Measurements from ENCODE around the gene RGR.

RGR gene

GRCh38 chr10:84298057-84298456 lies 53.2 kb downstream of the RGR start:
- TF ChIP-seq CTCF (conservative IDR thresholded peaks at IDR 0.05; ENCODE audit: low read depth, low read length), result no peak
- no peak overlapping the region for H3K4me3 ChIP-seq (ENCODE audit: low read depth, low read length)
- no peak for DNase-seq (ENCODE audit: low read depth)

GRCh38 chr10:84302223-84302622 lies 57.4 kb downstream of the RGR start:
- TF ChIP-seq CTCF (conservative IDR thresholded peaks at IDR 0.05; ENCODE audit: low read depth, low read length), result no peak
- DNase-seq (ENCODE audit: low read depth), result no peak
- H3K4me3 ChIP-seq (ENCODE audit: low read depth, low read length), result no peak overlapping the region

GRCh38 chr10:84306751-84307384 lies 62.0 kb downstream of the RGR start:
- H3K4me3 ChIP-seq (ENCODE audit: low read depth, low read length), result no peak overlapping the region
- DNase-seq (ENCODE audit: low read depth), result no peak
- TF ChIP-seq CTCF (conservative IDR thresholded peaks at IDR 0.05; ENCODE audit: low read depth, low read length), result no peak

GRCh38 chr10:84308021-84308420 lies 63.2 kb downstream of the RGR start:
- TF ChIP-seq CTCF (conservative IDR thresholded peaks at IDR 0.05; ENCODE audit: low read depth, low read length), result no peak
- DNase-seq (ENCODE audit: low read depth), result no peak
- no peak overlapping the region for H3K4me3 ChIP-seq (ENCODE audit: low read depth, low read length)

GRCh38 chr10:84308481-84309304 lies 63.8 kb downstream of the RGR start:
- H3K4me3 ChIP-seq (ENCODE audit: low read depth, low read length), result no peak overlapping the region
- peak; percentile 80 for DNase-seq (ENCODE audit: low read depth)
- TF ChIP-seq CTCF (conservative IDR thresholded peaks at IDR 0.05; ENCODE audit: low read depth, low read length), result no peak
